ENCODE results near the gene TMEM273.

GRCh38 chr10:49152663-49153062 is 35.5 kb downstream of the TMEM273 start:
- TF ChIP-seq CTCF (IDR thresholded peaks at IDR 0.05) (no peak), POLR2A (IDR thresholded peaks at IDR 0.05) (no peak)
